Measurements from ENCODE around the gene MATR3. TPM values are rescaled to one million over a fixed set of nuclear protein-coding genes. Genes with fewer than 3 reads are reported as not detected.

The MATR3 gene, protein sequence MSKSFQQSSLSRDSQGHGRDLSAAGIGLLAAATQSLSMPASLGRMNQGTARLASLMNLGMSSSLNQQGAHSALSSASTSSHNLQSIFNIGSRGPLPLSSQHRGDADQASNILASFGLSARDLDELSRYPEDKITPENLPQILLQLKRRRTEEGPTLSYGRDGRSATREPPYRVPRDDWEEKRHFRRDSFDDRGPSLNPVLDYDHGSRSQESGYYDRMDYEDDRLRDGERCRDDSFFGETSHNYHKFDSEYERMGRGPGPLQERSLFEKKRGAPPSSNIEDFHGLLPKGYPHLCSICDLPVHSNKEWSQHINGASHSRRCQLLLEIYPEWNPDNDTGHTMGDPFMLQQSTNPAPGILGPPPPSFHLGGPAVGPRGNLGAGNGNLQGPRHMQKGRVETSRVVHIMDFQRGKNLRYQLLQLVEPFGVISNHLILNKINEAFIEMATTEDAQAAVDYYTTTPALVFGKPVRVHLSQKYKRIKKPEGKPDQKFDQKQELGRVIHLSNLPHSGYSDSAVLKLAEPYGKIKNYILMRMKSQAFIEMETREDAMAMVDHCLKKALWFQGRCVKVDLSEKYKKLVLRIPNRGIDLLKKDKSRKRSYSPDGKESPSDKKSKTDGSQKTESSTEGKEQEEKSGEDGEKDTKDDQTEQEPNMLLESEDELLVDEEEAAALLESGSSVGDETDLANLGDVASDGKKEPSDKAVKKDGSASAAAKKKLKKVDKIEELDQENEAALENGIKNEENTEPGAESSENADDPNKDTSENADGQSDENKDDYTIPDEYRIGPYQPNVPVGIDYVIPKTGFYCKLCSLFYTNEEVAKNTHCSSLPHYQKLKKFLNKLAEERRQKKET
- polyA plus RNA-seq, result 239 and 277 TPM in 2 replicates

DNA sequence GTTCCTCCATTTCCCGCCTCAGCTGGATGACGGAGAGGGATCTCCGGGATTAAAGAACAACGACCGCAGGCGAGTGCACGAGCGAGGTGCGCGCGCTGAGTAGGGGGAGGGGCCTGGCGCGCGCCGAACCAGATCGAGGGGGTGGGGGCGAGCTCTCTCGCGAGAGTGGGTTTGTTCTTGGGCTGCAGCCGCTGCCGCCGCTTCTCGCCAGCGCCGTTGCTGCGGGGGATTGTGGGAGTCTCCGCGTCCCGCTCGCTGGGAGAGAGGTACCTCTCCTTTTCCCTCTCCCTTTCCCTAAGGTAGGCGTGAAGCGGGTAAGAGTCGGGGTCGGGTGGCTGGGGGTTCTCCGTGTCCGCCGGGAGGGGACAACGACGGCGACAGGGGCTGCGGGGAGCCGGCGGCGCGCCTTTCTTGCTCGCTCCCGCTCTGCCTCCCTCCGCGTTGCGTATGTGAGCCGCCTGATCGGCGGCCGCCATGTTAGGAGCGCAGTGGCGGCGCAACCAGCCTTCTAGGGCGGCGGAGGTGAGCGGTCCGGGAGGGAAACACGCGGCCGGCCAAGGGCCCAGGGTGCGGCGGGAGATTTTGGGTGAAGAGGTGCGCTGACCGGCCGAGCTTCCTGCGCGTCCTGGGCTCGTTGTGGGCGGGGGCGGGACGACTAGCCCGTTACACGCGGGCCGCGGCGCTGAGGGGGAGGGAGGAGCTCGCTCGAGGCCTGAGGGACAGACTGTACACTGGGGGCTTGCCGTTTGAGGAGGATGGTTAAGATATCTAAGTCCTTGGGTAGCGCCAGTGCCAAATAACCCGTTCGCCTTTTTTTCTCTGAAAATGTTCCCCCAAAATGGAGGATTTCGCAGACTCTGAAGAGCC is at the start of gene MATR3:
Gene MATR3, plus strand, starts transcription at position 234 of the 867 bp plus-strand sequence. CDS start 13,676 bp downstream, outside the sequence.

DNA sequence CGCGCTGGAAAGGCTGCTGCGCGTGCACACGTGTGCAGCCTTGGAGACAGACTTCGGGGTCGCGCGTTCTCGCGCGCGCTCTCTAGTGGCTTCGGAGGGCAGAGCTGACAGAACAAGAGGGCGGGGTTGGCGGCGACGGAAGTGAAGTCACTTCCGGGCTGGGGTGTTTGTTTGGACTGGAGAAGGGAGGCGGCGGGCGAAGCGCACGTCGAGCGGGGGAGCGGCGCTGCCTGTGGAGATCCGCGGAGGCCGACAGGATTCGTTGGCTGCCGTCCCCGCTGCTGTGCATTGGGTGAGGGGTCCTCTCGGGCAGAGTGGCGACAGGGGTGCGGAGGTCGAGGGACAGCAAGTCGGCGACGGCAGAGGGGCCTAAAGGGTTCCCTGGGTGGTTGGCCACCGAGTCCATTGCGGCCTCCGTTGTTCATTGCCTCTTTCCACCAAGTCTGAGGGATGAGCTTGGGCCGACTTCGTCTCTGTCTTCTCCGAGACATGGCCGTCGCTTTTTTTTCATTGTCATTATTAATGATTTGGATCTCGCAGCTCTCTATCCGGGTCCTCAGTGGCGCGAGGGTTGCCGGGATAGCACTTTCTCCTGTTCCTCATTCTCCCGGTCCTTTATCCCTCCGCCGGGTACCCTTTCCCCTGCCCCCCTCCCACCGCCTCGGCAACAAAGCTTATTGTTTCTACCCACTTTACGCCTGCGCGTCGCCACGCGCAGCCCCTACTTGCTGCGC is 48.3 kb downstream of the MATR3 start, which contains the start of gene PAIP2:
Gene PAIP2, plus strand, starts transcription at position 166 of the 734 bp plus-strand sequence. CDS start 21,931 bp downstream, outside the sequence.

Other genes starting within 250 kb of the MATR3 start
- gene SIL1, start 95.4 kb upstream of the MATR3 start, polyA plus RNA-seq, result 21.5 and 30.5 TPM in 2 replicates
- gene PAIP2, start 48.1 kb downstream of the MATR3 start, polyA plus RNA-seq, result 193 and 219 TPM in 2 replicates
- not detected in 2 replicates for gene SLC23A1, start 89.6 kb downstream of the MATR3 start, polyA plus RNA-seq
- gene MZB1, start 96.2 kb downstream of the MATR3 start, polyA plus RNA-seq, result not detected in 2 replicates
- gene PROB1, start 101.4 kb downstream of the MATR3 start, polyA plus RNA-seq, result not detected in 2 replicates
- gene SPATA24, start 110.3 kb downstream of the MATR3 start, polyA plus RNA-seq, result 0.81 and 7.7 TPM in 2 replicates
- 11.1 and 27.2 TPM in 2 replicates for gene DNAJC18, start 145.8 kb downstream of the MATR3 start, polyA plus RNA-seq
- gene ECSCR, start 169.0 kb downstream of the MATR3 start, polyA plus RNA-seq, result 2.1 TPM in 1 of 2 replicates, not detected in the other
- not detected in 2 replicates for gene SMIM33, start 177.3 kb downstream of the MATR3 start, polyA plus RNA-seq
- 0.82 TPM in 1 of 2 replicates, not detected in the other for gene STING1, start 189.0 kb downstream of the MATR3 start, polyA plus RNA-seq